Stimulated activated CD8-positive, alpha-beta memory T cell treated with anti-CD3 and anti-CD28 coated beads, Interleukin-15, amount 100 ng/mL, for 24 hours (primary cell): Measurements from ENCODE around the gene PROK2.

Experiments used
- DNase-seq: peaks from one replicate; pipeline ENCODE4 v3.0.0-alpha.2; 2020; ENCODE audit warnings: low read depth

The PROK2 gene

GRCh38 chr3:71786551-71786950 is 1.6 kb upstream of the PROK2 start:
- DNase-seq, result no peak

GRCh38 chr3:71786217-71786549 is 1.2 kb upstream of the PROK2 start:
- no peak for DNase-seq

GRCh38 chr3:71785532-71786216 is 726 bp upstream of the PROK2 start:
- DNase-seq, result no peak

GRCh38 chr3:71784201-71784913 is 591 bp downstream of the PROK2 start:
- no peak for DNase-seq

GRCh38 chr3:71783152-71783551 is 1.8 kb downstream of the PROK2 start:
- no peak for DNase-seq

- no peak for DNase-seq
These were observed 4.5 kb downstream of the PROK2 start for GRCh38 chr3:71780430-71780829.

GRCh38 chr3:71779674-71780377 is 5.1 kb downstream of the PROK2 start:
- DNase-seq, result no peak

- no peak for DNase-seq
These were observed 6.6 kb downstream of the PROK2 start for GRCh38 chr3:71778353-71778752.

GRCh38 chr3:71776538-71776937 is 8.4 kb downstream of the PROK2 start:
- no peak for DNase-seq

GRCh38 chr3:71771884-71772283 is 13.1 kb downstream of the PROK2 start:
- no peak for DNase-seq

- DNase-seq, result no peak
These were observed 13.8 kb downstream of the PROK2 start for GRCh38 chr3:71771126-71771525.

- DNase-seq, result no peak
These were observed 21.5 kb downstream of the PROK2 start for GRCh38 chr3:71763426-71763825.

GRCh38 chr3:71760140-71760539 is 24.8 kb downstream of the PROK2 start:
- no peak for DNase-seq

GRCh38 chr3:71759401-71759800 is 25.5 kb downstream of the PROK2 start:
- no peak for DNase-seq

GRCh38 chr3:71758091-71758490 is 26.9 kb downstream of the PROK2 start:
- DNase-seq, result no peak

- no peak for DNase-seq
These were observed 30.2 kb downstream of the PROK2 start for GRCh38 chr3:71754610-71755253.

GRCh38 chr3:71753701-71754609 is 31.0 kb downstream of the PROK2 start, which contains the start of gene GPR27:
TSS of gene GPR27 (plus strand) at chr3:71753855. CDS start at chr3:71754050, 195 bp downstream.
- DNase-seq, result no peak

- no peak for DNase-seq
These were observed 31.9 kb downstream of the PROK2 start for GRCh38 chr3:71752831-71753700.

- DNase-seq, result no peak
These were observed 33.3 kb downstream of the PROK2 start for GRCh38 chr3:71751602-71752001.

- no peak for DNase-seq
These were observed 40.2 kb downstream of the PROK2 start for GRCh38 chr3:71744738-71745137.

- DNase-seq, result no peak
These were observed 42.3 kb downstream of the PROK2 start for GRCh38 chr3:71742621-71743020.
